ENCODE data around the gene GRID1.

GRID1 gene

GRCh38 chr10:86321568-86321967 is 45.0 kb downstream of the GRID1 start:
- DNase-seq, result no peak
- no peaks in the 10 kb centered on the region for H3K4me1 Mint-ChIP-seq
- no peaks in the 10 kb centered on the region for H3K9me3 Mint-ChIP-seq
- peaks cover 25 to 37% of the 10 kb centered on the region in 2 donors for H3K27me3 Mint-ChIP-seq
- no peaks in the 10 kb centered on the region for H3K36me3 Mint-ChIP-seq
- no peak overlapping the region for H3K27ac Mint-ChIP-seq
- H3K4me3 Mint-ChIP-seq, result no peak overlapping the region
- no peak for ATAC-seq (replicated peaks)

- Mint-ChIP-seq H3K4me3 (no peak overlapping the region), H3K27ac (no peak overlapping the region), H3K27me3 (peaks cover 35 to 36% of the 10 kb centered on the region in 2 donors), H3K4me1 (no peaks in the 10 kb centered on the region), H3K9me3 (no peaks in the 10 kb centered on the region), H3K36me3 (no peaks in the 10 kb centered on the region)
- DNase-seq (no peak), ATAC-seq (replicated peaks) (no peak)
These were observed 46.9 kb downstream of the GRID1 start for GRCh38 chr10:86319676-86320075.

GRCh38 chr10:86317949-86318725 is 48.5 kb downstream of the GRID1 start:
- Mint-ChIP-seq H3K36me3 (no peaks in the 10 kb centered on the region), H3K27me3 (peaks cover 31 to 32% of the 10 kb centered on the region in 2 donors), H3K4me1 (no peaks in the 10 kb centered on the region), H3K4me3 (no peak overlapping the region), H3K27ac (no peak overlapping the region), H3K9me3 (no peaks in the 10 kb centered on the region)
- ATAC-seq (replicated peaks) (no peak), DNase-seq (no peak)

- H3K36me3 Mint-ChIP-seq, result no peaks in the 10 kb centered on the region
- H3K4me3 Mint-ChIP-seq, result no peak overlapping the region
- no peak for ATAC-seq (replicated peaks)
- H3K4me1 Mint-ChIP-seq, result no peaks in the 10 kb centered on the region
- no peak for DNase-seq
- H3K9me3 Mint-ChIP-seq, result no peaks in the 10 kb centered on the region
- H3K27me3 Mint-ChIP-seq, result peaks cover 36 to 38% of the 10 kb centered on the region in 2 donors
- no peak overlapping the region for H3K27ac Mint-ChIP-seq
These were observed 49.6 kb downstream of the GRID1 start for GRCh38 chr10:86316990-86317389.

GRCh38 chr10:86316274-86316835 is 50.2 kb downstream of the GRID1 start:
- peaks cover 30 to 34% of the 10 kb centered on the region in 2 donors for H3K27me3 Mint-ChIP-seq
- H3K9me3 Mint-ChIP-seq, result no peaks in the 10 kb centered on the region
- no peak overlapping the region for H3K4me3 Mint-ChIP-seq
- ATAC-seq (replicated peaks) (no peak), DNase-seq (no peak)
- no peaks in the 10 kb centered on the region for H3K36me3 Mint-ChIP-seq
- H3K27ac Mint-ChIP-seq, result no peak overlapping the region
- no peaks in the 10 kb centered on the region for H3K4me1 Mint-ChIP-seq

GRCh38 chr10:86315549-86315942 is 51.0 kb downstream of the GRID1 start:
- no peak for ATAC-seq (replicated peaks)
- DNase-seq, result no peak
- no peaks in the 10 kb centered on the region for H3K9me3 Mint-ChIP-seq
- no peak overlapping the region for H3K4me3 Mint-ChIP-seq
- H3K27ac Mint-ChIP-seq, result no peak overlapping the region
- H3K36me3 Mint-ChIP-seq, result no peaks in the 10 kb centered on the region
- H3K4me1 Mint-ChIP-seq, result no peaks in the 10 kb centered on the region
- peaks cover 28 to 34% of the 10 kb centered on the region in 2 donors for H3K27me3 Mint-ChIP-seq

- H3K36me3 Mint-ChIP-seq, result no peaks in the 10 kb centered on the region
- DNase-seq (no peak), ATAC-seq (replicated peaks) (peak in 1 of 2 donors; percentile 50)
- no peak overlapping the region for H3K4me3 Mint-ChIP-seq
- H3K27me3 Mint-ChIP-seq, result peaks cover 30 to 32% of the 10 kb centered on the region in 2 donors
- no peaks in the 10 kb centered on the region for H3K4me1 Mint-ChIP-seq
- no peaks in the 10 kb centered on the region for H3K9me3 Mint-ChIP-seq
- no peak overlapping the region for H3K27ac Mint-ChIP-seq
These were observed 51.7 kb downstream of the GRID1 start for GRCh38 chr10:86314616-86315548.

- no peak for ATAC-seq (replicated peaks)
- H3K4me1 Mint-ChIP-seq, result no peaks in the 10 kb centered on the region
- H3K27me3 Mint-ChIP-seq, result peaks cover 26 to 29% of the 10 kb centered on the region in 2 donors
- no peak overlapping the region for H3K4me3 Mint-ChIP-seq
- no peak for DNase-seq
- no peaks in the 10 kb centered on the region for H3K9me3 Mint-ChIP-seq
- H3K27ac Mint-ChIP-seq, result no peak overlapping the region
- H3K36me3 Mint-ChIP-seq, result no peaks in the 10 kb centered on the region
These were observed 53.0 kb downstream of the GRID1 start for GRCh38 chr10:86313621-86314041.

- no peak for DNase-seq
- H3K4me1 Mint-ChIP-seq, result no peaks in the 10 kb centered on the region
- no peaks in the 10 kb centered on the region for H3K9me3 Mint-ChIP-seq
- no peak overlapping the region for H3K27ac Mint-ChIP-seq
- H3K36me3 Mint-ChIP-seq, result no peaks in the 10 kb centered on the region
- peaks cover 30 to 35% of the 10 kb centered on the region in 2 donors for H3K27me3 Mint-ChIP-seq
- ATAC-seq (replicated peaks), result no peak
- H3K4me3 Mint-ChIP-seq, result no peak overlapping the region
These were observed 53.8 kb downstream of the GRID1 start for GRCh38 chr10:86312701-86313270.

- Mint-ChIP-seq H3K27ac (no peak overlapping the region), H3K4me1 (no peaks in the 10 kb centered on the region), H3K9me3 (no peaks in the 10 kb centered on the region), H3K27me3 (peaks cover 30 to 35% of the 10 kb centered on the region in 2 donors), H3K4me3 (no peak overlapping the region), H3K36me3 (no peaks in the 10 kb centered on the region)
- DNase-seq, result no peak
- ATAC-seq (replicated peaks), result no peak
These were observed 54.7 kb downstream of the GRID1 start for GRCh38 chr10:86311906-86312305.

- Mint-ChIP-seq H3K4me3 (no peak overlapping the region), H3K4me1 (no peaks in the 10 kb centered on the region), H3K36me3 (no peaks in the 10 kb centered on the region), H3K9me3 (no peaks in the 10 kb centered on the region), H3K27me3 (peaks cover 28 to 34% of the 10 kb centered on the region in 2 donors), H3K27ac (no peak overlapping the region)
- ATAC-seq (replicated peaks), result no peak
- no peak for DNase-seq
These were observed 55.4 kb downstream of the GRID1 start for GRCh38 chr10:86311190-86311589.

- ATAC-seq (replicated peaks) (no peak), DNase-seq (no peak)
- H3K4me3 Mint-ChIP-seq, result no peak overlapping the region
- no peak overlapping the region for H3K27ac Mint-ChIP-seq
- no peaks in the 10 kb centered on the region for H3K4me1 Mint-ChIP-seq
- H3K36me3 Mint-ChIP-seq, result no peaks in the 10 kb centered on the region
- peaks cover 23 to 29% of the 10 kb centered on the region in 2 donors for H3K27me3 Mint-ChIP-seq
- H3K9me3 Mint-ChIP-seq, result no peaks in the 10 kb centered on the region
These were observed 55.9 kb downstream of the GRID1 start for GRCh38 chr10:86310702-86311101.

GRCh38 chr10:86310291-86310690 is 56.3 kb downstream of the GRID1 start:
- DNase-seq, result no peak

GRCh38 chr10:86308056-86308455 is 58.5 kb downstream of the GRID1 start:
- H3K4me1 Mint-ChIP-seq, result no peaks in the 10 kb centered on the region
- no peaks in the 10 kb centered on the region for H3K36me3 Mint-ChIP-seq
- peaks cover 28 to 34% of the 10 kb centered on the region in 2 donors for H3K27me3 Mint-ChIP-seq
- ATAC-seq (replicated peaks) (no peak), DNase-seq (no peak)
- no peak overlapping the region for H3K27ac Mint-ChIP-seq
- H3K4me3 Mint-ChIP-seq, result no peak overlapping the region
- no peaks in the 10 kb centered on the region for H3K9me3 Mint-ChIP-seq

More at GRCh38 chr10:86310291-86310690, 56.3 kb downstream of the GRID1 start:
- no peak overlapping the region for H3K4me3 Mint-ChIP-seq
- H3K4me1 Mint-ChIP-seq, result no peaks in the 10 kb centered on the region
- H3K36me3 Mint-ChIP-seq, result no peaks in the 10 kb centered on the region
- ATAC-seq (replicated peaks), result no peak
- peaks cover 21 to 25% of the 10 kb centered on the region in 2 donors for H3K27me3 Mint-ChIP-seq
- no peaks in the 10 kb centered on the region for H3K9me3 Mint-ChIP-seq
- no peak overlapping the region for H3K27ac Mint-ChIP-seq
